ENCODE results near the gene TTC21B.

Gene TTC21B

DNA sequence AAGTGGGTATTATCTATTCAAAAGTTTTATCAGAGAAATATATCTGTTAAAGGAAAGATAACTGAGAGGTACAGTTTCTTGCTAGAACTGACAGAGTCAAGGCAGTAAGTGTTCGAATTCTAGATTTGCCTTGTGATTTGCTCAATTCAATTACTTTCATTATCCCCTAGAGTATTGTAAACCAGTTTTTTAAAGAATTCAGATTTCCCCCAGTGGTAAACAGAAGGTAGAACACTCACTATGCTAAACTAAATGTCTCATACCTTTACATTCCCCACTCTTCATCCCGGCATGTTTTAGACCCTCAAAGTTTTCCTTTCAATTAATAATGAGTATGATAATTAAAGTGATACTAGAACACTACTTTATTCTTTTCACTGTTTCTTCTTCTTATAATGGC lies 28.6 kb downstream of the TTC21B start:
- no peak for DNase-seq (ENCODE audit: low spot score)

DNA sequence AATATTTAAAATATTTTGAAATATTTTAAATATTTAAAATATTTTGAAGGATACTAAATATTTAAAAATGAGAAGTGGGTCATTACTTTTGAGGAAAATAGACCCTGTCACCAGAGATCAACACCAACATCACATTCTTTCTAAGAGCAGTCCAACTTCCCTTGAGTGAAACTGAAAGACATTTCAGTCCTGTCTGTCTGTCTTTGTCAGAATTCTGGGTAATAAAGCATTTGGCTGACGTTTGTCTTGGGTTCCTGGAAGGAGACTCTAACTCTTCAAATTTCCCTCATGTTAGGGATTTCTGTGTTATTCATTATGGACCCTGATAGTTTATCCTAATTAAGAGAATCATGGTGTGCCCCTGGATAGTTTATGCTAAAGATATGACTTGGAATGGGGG lies 32.8 kb downstream of the TTC21B start:
- no peak for DNase-seq (ENCODE audit: low spot score)

DNA sequence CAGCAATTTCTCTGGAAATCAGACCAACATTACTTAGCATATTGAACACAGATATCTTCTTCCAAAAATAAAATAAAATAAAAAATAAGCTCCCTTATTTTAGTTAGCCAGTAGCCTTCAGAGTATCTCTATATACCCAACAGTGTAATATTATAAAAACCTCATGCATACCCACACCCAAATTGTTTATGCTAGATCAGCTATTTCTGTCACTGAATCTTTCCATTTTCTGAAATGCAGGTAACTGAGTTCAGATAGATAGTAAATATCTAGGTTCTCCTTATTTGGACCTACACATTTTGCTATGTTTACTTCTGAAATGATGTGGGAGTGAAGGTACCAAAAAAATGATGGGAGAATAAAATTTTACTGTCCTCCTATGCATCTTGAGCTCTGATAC lies 39.9 kb downstream of the TTC21B start:
- no peak for DNase-seq (ENCODE audit: low spot score)

DNA sequence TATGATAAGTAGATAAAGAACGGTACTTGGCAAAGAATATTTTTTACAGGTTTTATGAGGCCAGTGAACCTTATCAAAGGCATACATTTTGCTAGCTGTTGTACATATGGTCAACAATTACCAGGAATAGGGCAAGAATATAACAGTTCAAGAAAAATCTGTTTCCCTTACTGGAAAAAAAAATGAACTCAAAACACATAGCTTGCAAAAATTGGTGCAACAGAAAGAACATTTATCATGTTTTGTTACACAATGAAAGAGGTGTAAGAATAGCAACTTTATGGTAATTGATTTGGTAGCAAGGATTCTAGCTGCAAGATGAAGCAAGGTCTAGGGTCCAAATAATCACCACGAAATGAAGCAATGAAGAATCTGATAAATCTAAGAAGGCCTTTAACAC lies 41.6 kb downstream of the TTC21B start:
- no peak for DNase-seq (ENCODE audit: low spot score)

DNA sequence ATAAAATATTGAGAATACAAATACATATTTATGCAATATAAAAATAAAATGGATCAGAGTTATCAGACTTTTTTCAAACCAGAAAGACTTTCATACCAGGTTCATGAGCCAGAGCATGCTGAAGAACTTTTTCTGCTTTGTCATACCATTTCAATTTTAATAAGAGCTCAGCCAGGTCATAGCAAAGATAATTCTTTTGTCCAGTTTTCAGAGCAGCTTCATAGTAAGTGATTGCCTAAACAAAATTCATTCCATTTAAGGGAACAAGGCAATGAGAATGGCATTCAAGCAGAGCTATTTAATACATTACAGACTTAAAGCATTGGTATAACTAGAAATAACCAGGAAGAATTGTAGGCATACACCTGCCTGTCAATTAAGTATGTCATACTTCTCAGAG lies 42.3 kb downstream of the TTC21B start:
- no peak for DNase-seq (ENCODE audit: low spot score)

DNA sequence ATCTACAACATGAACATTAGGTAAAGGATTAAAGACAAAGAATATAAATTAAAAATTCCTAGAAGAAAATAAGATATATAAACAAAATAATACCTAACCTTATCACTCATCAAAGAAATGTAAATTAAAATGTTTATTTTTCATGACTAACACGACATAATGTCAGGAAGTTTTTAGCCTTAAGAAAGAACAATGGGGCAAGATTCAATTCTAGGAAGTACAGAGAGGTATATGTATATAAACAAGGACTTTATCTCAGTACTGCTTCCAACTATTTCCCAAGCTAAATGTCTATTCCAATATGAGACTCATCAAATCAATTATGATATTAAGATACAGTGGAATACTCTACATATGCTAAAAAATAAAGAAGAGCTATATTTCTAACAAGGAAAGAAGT lies 44.1 kb downstream of the TTC21B start:
- no peak for DNase-seq (ENCODE audit: low spot score)

DNA sequence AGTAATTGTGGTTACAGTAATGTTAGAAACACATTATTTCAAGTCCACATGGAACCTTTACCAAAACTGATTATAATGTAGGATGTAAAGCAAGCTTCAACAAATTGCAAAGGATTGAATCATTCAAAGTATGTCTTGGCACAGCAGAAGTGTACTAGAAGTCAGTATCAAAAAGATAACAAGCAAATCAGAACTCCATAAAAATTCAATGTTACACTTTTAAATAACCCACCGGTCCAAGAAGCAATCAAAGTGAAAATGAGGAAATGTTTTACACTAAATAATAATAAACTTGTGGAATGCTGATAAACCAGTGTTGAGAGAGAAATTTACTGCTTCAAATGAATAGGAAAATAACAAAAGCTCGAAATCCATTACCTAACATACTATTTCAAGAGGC lies 47.7 kb downstream of the TTC21B start:
- DNase-seq (ENCODE audit: low spot score) = no peak

DNA sequence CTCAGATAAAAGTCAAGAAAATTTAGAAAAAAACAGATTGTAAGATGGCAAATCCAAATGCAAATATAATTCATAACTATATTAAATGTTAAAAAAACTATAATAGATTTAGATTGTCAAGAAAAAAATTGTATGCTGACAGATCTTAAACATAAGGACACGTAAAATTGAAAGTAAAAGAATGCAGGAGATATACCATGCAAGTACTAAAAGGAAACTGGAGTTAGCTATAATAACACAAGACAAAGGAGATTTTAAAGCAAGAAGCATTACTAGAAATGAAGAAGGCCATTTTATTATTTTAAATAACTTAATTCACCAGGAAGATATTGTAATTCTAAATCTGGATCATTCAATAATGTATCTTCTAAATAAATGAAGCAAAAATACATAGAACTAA lies 48.3 kb downstream of the TTC21B start:
- DNase-seq (ENCODE audit: low spot score) = no peak

DNA sequence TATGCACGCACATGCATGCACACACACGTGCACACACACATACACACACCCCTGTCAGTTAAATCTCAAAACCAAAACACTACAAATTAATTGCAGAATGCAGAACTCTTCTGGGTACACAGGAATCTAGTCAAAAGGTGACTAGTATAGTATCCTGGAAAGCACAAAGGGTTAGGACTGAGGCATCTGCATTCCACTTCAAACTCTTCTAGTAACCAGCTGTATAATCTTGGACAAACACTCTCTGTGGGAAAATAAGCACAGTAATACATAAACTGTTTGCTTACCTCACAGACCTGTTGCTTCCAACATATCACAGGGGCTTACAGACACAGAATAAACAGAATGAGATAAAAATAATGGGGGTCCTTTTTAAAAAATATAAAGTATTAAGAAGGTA lies 49.1 kb downstream of the TTC21B start:
- no peak for DNase-seq (ENCODE audit: low spot score)

DNA sequence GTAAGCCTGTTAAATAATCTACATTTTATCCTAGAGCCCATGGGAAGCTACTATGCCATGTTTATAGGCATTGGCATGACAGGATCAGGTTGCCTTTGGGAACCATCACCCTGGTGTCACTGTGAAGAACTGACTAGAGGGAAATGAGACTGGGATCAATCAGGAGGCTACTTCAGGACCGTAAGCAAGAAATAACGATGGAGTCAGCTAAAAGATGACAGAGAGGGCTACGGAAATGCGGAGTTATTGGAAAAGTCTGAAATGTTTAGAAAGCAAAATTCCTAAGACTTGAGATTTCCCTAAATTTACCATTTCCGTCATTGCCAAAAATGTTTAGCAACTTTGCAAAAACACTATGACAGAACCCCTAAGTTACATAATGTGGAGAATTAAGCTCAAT lies 50.2 kb downstream of the TTC21B start:
- DNase-seq (ENCODE audit: low spot score) = no peak

DNA sequence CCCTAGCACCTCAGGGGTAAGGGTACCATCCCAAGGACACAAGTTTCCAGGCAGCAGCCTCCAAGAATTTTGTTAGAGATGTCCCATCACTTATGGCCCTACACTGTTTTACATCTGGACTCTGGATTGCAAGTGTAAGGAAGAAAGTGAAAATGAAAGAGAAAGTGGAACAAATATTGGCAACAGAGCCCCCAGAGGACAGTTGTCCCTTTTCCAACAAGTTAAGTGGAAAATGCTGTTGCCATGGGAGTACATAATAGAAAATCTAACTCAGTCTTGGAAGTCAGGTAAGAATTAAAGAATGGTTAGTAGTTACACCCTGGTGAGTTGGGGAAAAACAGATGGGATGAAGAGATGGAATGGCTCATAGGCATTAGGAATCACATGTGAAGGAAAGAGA lies 50.6 kb downstream of the TTC21B start:
- no peak for DNase-seq (ENCODE audit: low spot score)

DNA sequence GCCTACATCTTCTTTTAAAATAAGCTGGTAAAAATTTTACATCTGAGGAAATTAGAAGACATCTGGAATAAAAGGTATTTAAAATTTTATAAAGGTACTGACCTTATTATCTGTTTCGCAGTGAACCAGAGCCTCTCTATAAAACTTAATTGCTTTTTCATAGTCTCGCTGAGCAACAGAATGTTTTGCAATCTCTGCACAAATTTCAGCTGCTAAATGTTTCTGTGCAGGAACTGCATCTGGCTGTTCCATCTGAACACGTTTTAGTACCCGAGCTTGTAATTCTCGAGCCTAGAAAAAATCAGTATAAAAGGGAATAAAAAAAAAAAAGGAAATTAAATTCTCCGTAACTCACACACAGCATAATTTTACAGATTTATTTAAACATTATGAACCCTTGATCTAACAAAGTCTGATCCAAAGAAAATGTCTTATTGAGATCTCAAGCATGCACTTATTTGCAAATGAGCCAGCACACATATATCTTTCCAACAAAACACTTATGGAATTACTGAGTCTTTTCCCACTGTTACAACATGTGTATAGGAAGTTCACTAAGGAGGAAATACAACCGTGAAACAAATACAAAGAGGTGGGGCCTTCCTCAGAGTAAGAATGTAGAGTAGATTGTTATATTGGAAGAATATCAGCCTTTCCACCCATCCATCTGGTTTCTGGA lies 51.8 kb downstream of the TTC21B start:
- no peak for DNase-seq (ENCODE audit: low spot score)

DNA sequence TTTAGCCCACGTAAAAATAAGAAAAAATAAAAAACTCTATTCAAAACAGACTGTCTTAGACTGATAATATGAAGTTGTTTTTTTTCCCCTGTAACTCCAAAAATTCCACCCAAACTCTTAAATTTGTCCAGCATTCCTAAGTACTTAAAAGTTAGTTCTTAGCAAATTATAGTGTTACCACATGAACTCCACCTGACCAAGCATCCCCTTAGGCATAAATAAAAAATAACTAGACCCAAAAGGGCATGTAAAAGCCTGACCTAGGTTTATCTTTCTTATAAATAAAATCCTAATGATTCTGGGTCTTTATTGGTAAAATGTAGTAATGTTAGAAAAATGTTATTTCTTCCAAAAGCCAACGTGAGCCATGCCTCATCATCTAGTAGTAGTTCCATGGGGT lies 54.3 kb downstream of the TTC21B start:
- no peak for DNase-seq (ENCODE audit: low spot score)

DNA sequence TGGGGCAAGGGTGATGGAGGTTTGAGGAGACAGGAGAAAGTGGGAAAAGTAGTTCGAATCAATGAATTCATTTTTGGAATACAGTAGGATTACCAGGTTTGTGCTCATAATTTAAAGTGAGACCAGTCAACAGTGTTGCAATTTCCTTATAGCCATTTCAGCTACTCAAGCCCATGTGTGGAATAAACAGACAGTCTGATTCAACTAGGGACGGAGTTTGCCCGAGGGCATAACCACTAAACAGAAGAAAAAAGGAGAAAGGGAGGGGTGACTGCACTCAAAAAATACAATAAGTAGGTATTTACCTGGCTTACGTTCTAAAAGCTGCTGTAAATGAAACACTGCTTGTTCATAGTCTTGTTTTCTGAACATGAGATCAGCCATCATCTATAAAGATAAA lies 55.2 kb downstream of the TTC21B start:
- no peak for DNase-seq (ENCODE audit: low spot score)

DNA sequence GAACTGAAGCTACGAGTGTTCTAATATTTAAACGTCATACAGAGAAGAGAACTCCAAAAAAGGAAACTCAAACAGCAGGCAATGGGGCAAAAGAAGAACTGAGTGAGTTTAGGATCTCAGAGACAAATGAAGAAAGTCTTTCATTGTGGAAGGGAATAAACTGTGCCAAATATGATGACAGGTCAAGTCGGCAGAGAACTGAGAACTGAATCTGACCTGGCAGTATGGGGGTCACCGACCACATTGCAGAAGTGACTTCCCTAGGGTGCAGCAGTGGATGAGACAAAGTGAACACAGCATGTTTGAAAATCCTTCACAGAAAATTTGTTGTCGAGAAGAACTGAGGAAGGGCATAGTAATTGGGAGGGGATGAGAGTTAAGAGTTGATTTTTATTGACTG lies 55.9 kb downstream of the TTC21B start:
- DNase-seq (ENCODE audit: low spot score) = no peak

DNA sequence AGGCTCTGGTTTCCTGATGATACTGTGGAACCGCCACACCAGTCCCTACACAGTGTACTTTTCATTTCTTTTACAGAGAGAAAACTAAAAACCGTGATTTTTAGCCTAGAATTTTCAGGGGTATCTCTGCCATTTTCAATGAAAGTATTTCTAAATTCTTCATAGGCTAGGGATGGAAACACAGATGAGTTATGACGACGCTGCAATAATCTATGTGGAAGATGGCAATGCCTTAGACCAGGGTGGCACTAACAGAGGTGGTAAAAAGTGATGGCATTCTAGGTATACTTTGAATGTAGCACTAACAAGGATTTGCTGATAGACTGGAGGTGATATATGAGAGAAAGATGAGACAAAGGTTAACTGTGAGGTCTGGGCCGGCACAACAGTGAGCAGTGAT lies 56.5 kb downstream of the TTC21B start:
- DNase-seq (ENCODE audit: low spot score) = no peak

DNA sequence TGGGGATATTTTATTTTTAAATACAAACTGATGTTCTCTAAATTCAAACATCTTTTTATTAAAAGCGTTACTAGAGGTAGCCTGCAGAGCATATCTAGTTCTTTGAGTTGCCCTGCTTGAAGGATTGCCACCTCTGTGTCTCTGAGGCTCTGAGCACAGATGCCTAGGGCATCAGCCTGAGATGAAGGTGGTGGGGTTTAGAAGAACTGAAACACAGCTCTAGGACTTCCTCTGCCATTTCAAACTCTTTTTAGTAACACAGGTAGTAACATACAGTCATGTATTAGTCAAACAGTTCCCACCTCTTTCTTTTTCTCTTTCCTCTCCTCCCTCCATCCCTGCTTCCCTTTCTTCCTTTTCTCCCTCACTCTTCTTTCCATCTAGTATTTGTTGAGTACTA lies 57.6 kb downstream of the TTC21B start:
- DNase-seq (ENCODE audit: low spot score) = no peak

DNA sequence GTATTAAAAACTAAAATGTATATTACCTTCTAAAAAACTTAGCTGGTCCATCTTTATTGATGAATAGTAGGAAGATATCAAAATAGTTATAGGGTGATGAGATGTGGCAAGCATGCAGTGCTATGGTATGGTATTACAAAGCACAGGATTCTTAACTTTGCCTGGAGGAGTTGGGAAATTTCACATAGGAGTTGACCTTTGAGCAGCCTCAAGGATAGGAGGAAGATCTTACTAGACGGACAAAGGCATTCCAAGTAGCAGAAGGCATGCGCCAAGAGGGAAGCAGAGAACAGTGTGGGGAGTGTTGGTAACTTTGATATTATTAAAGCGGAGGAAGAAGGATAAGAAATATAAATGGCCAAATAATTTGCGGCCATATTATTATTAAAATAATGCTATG lies 60.0 kb downstream of the TTC21B start:
- DNase-seq (ENCODE audit: low spot score) = no peak

DNA sequence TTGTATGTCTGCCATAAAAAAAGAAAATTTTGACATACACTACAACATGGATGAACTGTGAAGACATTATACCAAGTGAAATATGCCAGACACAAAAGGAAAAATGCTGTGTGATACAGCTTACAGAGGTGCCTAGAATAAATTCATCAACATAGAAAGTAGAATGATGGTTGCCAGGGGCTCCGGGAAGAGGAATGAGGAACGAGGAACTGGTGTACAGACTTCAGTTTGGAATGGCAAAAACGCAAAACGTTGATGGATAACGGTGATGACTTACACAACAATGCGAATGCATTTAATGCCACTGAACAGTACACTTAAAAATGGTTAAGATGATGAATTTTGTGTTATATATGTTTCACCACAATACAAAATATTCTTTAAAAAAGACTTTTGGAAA lies 61.0 kb downstream of the TTC21B start:
- DNase-seq (ENCODE audit: low spot score) = no peak

DNA sequence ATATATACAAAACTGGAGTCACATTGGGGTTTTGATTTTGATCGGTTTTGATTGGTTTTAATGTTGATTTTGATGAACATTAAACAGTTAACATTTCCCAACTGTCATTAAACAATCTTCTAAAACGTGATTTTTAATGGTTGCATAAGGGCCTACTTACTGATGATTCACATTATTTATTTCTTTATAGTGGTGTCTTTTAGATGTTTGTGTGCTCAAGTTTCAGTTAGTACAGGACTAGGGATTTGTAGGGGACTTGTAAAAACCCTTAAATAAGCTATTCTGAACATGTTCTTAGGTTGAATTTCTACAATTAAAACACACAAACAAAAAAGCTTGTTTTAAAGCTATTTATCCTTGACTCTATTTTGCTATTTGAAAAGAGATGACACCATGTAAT lies 61.6 kb downstream of the TTC21B start:
- no peak for DNase-seq (ENCODE audit: low spot score)

DNA sequence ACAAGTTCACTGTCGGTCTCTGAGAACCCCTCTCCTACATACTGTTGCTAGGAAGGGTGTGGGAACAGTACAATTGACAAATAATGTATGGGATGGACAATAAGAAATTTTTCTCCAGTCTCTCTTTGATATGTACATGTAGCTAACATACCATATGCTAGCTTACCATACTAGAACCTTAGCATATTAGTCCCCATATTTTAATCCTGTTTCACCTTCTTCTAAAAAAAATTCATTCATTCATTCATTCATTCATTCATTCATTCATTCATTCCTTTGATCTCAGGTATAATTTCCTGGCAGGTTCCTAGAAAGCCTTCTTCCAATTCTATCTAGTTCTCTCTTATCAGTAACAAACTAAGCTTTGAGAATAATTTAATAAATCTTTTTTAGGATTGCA lies 62.2 kb downstream of the TTC21B start:
- no peak for DNase-seq (ENCODE audit: low spot score)

DNA sequence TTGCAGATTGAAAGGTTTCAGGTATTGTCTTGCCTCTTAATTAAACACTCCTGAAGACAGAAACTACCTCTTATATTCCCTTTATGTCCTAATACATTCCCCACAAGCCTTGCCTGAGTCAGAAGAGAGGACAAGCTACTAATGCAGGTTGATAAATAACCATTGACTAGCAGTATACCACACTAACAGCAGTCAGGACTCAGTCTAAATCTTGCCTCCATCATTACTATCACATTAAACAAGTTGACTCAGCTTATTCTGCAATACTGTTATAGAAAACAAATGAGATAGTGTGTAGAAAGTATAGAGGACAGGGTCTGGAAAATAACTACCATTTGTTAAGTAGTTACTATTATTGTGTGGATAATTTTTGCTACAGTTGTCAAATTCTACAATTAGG lies 63.8 kb downstream of the TTC21B start:
- no peak for DNase-seq (ENCODE audit: low spot score)

DNA sequence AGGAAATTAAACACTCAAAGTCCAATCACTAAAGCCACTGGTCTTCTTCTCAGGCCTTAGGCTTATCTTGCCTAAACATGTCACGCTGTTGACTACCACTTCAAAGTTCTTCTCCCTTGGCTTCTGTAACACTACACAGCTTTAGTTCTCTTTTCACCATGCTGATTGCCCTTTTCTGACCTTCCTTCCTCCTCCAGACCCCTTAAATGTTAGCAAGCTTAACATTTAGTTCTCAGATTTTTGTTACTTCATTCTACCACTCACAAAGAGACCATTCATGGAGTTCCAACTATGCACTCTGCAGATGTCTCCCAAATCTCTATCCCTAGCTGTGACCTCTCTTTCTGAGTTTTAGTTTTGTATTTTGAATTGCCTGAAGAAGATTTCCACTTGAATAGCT lies 64.4 kb downstream of the TTC21B start:
- DNase-seq (ENCODE audit: low spot score) = no peak

DNA sequence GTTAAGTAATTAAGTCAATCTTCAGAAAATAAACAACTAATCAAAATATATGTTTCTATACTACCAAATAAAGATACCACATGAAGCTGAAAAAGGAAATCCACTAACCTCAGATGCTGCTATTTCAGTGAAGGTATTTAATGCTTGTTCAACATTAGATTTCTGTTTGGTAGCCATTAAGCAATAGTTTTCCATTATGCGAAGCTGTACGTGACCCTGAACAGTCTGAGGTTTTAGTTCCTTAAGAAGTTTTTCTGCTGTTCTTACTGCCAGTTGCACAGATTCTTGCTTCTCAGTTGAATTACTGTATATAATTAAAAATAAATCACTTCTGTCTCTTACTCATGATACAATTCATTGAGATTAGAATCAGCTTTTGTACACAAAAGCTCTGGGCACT lies 65.4 kb downstream of the TTC21B start:
- no peak for DNase-seq (ENCODE audit: low spot score)

Measured in cerebellar cortex (tissue), 1 donor.